WTC11 (cell line): ENCODE measurements around the gene ECHDC3. TPM values are rescaled to one million over a fixed set of nuclear protein-coding genes. Genes with fewer than 3 reads are reported as not detected.

Source experiments
- ATAC-seq: fragments of 200-7000 bp; cut with Tn5 transposase; 2 replicates; pipeline ENCODE4 v1.10.0; 2021; ENCODE audit warnings: mild to moderate bottlenecking, moderate library complexity
- CTCF ChIA-PET: fragments of 300-600 bp; sonication (Branson Sonifier 250); formaldehyde crosslinking; loops from one replicate; lab custom pipeline; 2021; ENCODE audit warnings: antibody characterized with exemption; lab: Charles Lee
- POLR2A ChIA-PET: fragments of 350-600 bp; sonication (Branson Sonifier 250); formaldehyde crosslinking; loops from one replicate; lab custom pipeline; 2021; ENCODE audit warnings: antibody characterized with exemption; lab: Charles Lee
- DNase-seq: peaks from one replicate; pipeline ENCODE4 v3.0.0; 2021; ENCODE audit warnings: low spot score
- H3K27ac Mint-ChIP-seq: 2 replicates; pipeline ENCODE4 v1.8.0; 2021; ENCODE audit warnings: mixed read lengths
- H3K27me3 Mint-ChIP-seq: 2 replicates; pipeline ENCODE4 v1.8.0; 2021; ENCODE audit warnings: low read depth, mild to moderate bottlenecking, moderate library complexity, mixed read lengths
- H3K36me3 Mint-ChIP-seq: 2 replicates; pipeline ENCODE4 v1.8.0; 2021; ENCODE audit warnings: mixed read lengths
- H3K4me1 Mint-ChIP-seq: 2 replicates; pipeline ENCODE4 v1.8.0; 2022; ENCODE audit warnings: mixed read lengths
- H3K4me3 Mint-ChIP-seq: 2 replicates; pipeline ENCODE4 v1.8.0; 2021; ENCODE audit warnings: mild to moderate bottlenecking, moderate library complexity, mixed read lengths
- H3K9me3 Mint-ChIP-seq: 2 replicates; pipeline ENCODE4 v1.8.0; 2021; ENCODE audit warnings: mixed read lengths
- EMX1 ChIP-seq: fragments of 250-450 bp; sonication (Bioruptor Pico); IDR thresholded peaks from 2 replicates; pipeline ENCODE4 v1.8.0; 2021; ENCODE audit warnings: mild to moderate bottlenecking
- ERG ChIP-seq: fragments of 250-450 bp; sonication (Bioruptor Pico); IDR thresholded peaks from 2 replicates; pipeline ENCODE4 v1.8.0; 2021; ENCODE audit warnings: mild to moderate bottlenecking
- HMGA2 ChIP-seq: fragments of 250-450 bp; sonication (Bioruptor Pico); IDR thresholded peaks from 2 replicates; pipeline ENCODE4 v1.4.0; 2021; ENCODE audit warnings: mild to moderate bottlenecking, moderate library complexity
- MLX ChIP-seq: sonication (generic); formaldehyde crosslinking; IDR thresholded peaks from 2 replicates; pipeline ENCODE4 v1.8.1; 2023; ENCODE audit warnings: mild to moderate bottlenecking, missing genetic modification reagents, moderate library complexity
- MXD4 ChIP-seq: fragments of 250-450 bp; sonication (Bioruptor Pico); IDR thresholded peaks from 2 replicates; pipeline ENCODE4 v1.8.0; 2021; ENCODE audit warnings: mild to moderate bottlenecking, moderate library complexity, borderline replicate concordance
- NFE2L1 ChIP-seq: sonication (generic); formaldehyde crosslinking; IDR thresholded peaks from 2 replicates; pipeline ENCODE4 v1.8.1; 2023; ENCODE audit warnings: missing genetic modification reagents
- NR1H2 ChIP-seq: sonication (generic); formaldehyde crosslinking; IDR thresholded peaks from 2 replicates; pipeline ENCODE4 v1.9.0; 2021; ENCODE audit warnings: mild to moderate bottlenecking, moderate library complexity, missing genetic modification reagents
- RELA ChIP-seq: sonication (generic); formaldehyde crosslinking; IDR thresholded peaks from 2 replicates; pipeline ENCODE4 v1.8.1; 2022; ENCODE audit warnings: missing genetic modification reagents, mild to moderate bottlenecking, borderline replicate concordance
- TP53 ChIP-seq: sonication (generic); formaldehyde crosslinking; IDR thresholded peaks from 2 replicates; pipeline ENCODE4 v1.8.1; 2023; ENCODE audit warnings: mild to moderate bottlenecking, missing genetic modification reagents
- USF2 ChIP-seq: sonication (generic); formaldehyde crosslinking; IDR thresholded peaks from 2 replicates; pipeline ENCODE4 v1.8.1; 2023; ENCODE audit warnings: mild to moderate bottlenecking, missing genetic modification reagents, moderate library complexity
- ZBTB43 ChIP-seq: sonication (generic); formaldehyde crosslinking; IDR thresholded peaks from 2 replicates; pipeline ENCODE4 v1.8.1; 2023; ENCODE audit warnings: mild to moderate bottlenecking, missing genetic modification reagents
- ZNF121 ChIP-seq: sonication (generic); formaldehyde crosslinking; IDR thresholded peaks from 2 replicates; pipeline ENCODE4 v1.8.0; 2023; ENCODE audit warnings: missing genetic modification reagents
- ZNF281 ChIP-seq: sonication (generic); formaldehyde crosslinking; IDR thresholded peaks from 2 replicates; pipeline ENCODE4 v1.8.0; 2023; ENCODE audit warnings: mild to moderate bottlenecking, missing genetic modification reagents
- ZNF425 ChIP-seq: fragments of 250-450 bp; sonication (Bioruptor Pico); conservative IDR thresholded peaks from 2 replicates; pipeline ENCODE4 v1.9.0; 2021; ENCODE audit warnings: mild to moderate bottlenecking
- total RNA-seq: library from RNA; stranded (reverse); gene quantifications from 3 replicates; pipeline ENCODE4 v1.2.3, GENCODE V29; 2021
- TF ChIP-seq, protein P1 (sequence below): sonication (generic); formaldehyde crosslinking; IDR thresholded peaks from 2 replicates; pipeline ENCODE4 v1.8.1; 2022; ENCODE audit warnings: low read depth, mild to moderate bottlenecking, moderate library complexity, missing genetic modification reagents, borderline replicate concordance

The ECHDC3 gene
- total RNA-seq, 1 experiment from 2014 or later: 17.1 TPM

DNA sequence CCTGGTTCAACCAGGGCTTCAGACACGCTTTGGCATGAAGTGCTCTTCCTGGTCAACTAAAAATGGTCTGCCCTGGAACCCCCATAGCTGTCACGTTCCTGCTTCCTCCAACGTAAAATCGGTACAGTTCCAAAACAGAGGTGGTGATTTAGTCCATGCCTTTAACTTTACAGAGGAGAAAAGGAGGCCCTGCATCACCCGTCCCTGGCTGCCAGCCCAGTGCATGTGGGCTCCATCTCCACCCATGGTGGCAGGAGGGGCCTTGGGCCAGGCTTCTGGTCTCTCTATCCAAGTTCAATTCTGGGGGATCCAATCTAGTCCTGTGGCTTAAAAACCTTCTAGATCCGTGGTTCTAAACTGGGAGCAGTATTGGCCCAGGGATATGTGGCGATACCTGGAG is 18.7 kb downstream of the ECHDC3 start:
- TF ChIP-seq MLX (CRISPR knock-in tag): no peak
- TF ChIP-seq ZNF425: no peak
- Mint-ChIP-seq H3K4me3 (no peak overlapping the region), H3K27ac (no peak overlapping the region), H3K36me3 (0 out of 2 replicates have a peak, but pooled peaks cover under 1% of the 10 kb centered on the region), H3K27me3 (no peaks in the 10 kb centered on the region), H3K4me1 (0 out of 2 replicates have a peak, but pooled peaks cover 4% of the 10 kb centered on the region), H3K9me3 (no peaks in the 10 kb centered on the region)
- no peak for DNase-seq
- ChIA-PET CTCF (interaction anchor here (0.5 to 1.7 kb wide), 3 partner anchors 23 to 246 kb away, joined by 3 to 4 read pairs (median 3); no protein-coding TSS in a partner anchor), POLR2A (no interaction called here)
- no peak for ATAC-seq

DNA sequence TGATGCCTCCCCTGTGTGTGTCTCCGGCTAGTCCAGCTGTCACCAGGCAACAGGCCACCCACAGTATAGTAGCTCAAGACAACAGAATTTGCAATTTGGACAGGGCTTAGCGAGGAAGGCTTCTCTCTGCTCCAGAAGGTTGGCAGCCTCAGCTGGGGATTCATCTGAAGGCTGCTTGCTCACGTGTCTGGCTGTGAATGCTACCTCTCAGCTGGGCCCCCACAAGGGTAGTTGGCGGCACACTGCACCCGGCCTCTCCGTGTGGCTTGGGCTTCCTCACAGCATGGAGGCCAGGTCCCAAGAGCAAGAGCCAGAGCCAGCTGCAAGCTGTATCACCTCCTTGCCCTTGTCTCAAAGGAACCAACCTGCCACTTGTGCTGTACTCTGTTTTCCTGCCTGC is 19.2 kb downstream of the ECHDC3 start:
- Mint-ChIP-seq H3K36me3 (no peaks in the 10 kb centered on the region), H3K4me1 (0 out of 2 replicates have a peak, but pooled peaks cover 4% of the 10 kb centered on the region), H3K9me3 (no peaks in the 10 kb centered on the region), H3K4me3 (no peak overlapping the region), H3K27ac (no peak overlapping the region), H3K27me3 (no peaks in the 10 kb centered on the region)
- DNase-seq (no peak), ATAC-seq (no peak)
- CTCF ChIA-PET: interaction anchor here (1.7 kb wide), 1 partner anchor 246 kb away, joined by 4 read pairs; no protein-coding TSS in a partner anchor
- POLR2A ChIA-PET: no interaction called here
- TF ChIP-seq ZNF281 (CRISPR knock-in tag): no peak

DNA sequence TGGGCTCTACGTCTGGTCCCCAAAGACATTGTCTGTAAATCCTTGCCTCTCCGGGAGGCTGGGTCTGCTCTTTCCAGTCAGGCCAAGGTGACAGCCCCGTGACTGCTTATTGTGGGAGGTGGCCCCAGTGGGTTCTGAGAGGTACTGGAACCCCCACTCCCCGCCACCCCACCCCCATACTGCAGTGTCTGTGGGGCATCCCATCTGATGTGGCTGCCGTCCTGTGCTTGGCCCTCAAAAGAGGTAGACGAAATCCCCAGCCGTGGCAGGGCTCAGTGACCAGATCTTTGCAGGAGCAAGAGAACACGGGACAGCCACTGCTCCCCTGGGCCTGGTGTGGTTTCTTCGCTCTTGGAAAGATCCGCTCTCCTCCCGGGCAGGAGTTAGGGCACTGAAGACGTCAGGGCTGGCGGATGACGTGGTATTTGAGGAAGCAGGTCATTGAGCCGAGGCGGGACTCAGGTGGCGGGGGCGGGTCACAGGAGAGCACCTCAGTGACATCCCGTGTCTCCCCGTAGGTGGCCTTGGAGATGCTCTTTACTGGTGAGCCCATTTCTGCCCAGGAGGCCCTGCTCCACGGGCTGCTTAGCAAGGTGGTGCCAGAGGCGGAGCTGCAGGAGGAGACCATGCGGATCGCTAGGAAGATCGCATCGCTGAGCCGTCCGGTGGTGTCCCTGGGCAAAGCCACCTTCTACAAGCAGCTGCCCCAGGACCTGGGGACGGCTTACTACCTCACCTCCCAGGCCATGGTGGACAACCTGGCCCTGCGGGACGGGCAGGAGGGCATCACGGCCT is 20.7 kb downstream of the ECHDC3 start:
- no peaks in the 10 kb centered on the region for H3K27me3 Mint-ChIP-seq
- no peaks in the 10 kb centered on the region for H3K4me1 Mint-ChIP-seq
- ChIA-PET CTCF (no interaction called here), POLR2A (no interaction called here)
- no peak for TF ChIP-seq TP53 (CRISPR knock-in tag)
- no peak for TF ChIP-seq HMGA2 (CRISPR knock-in tag)
- TF ChIP-seq MXD4 (CRISPR knock-in tag): no peak
- TF ChIP-seq, protein P1, sequence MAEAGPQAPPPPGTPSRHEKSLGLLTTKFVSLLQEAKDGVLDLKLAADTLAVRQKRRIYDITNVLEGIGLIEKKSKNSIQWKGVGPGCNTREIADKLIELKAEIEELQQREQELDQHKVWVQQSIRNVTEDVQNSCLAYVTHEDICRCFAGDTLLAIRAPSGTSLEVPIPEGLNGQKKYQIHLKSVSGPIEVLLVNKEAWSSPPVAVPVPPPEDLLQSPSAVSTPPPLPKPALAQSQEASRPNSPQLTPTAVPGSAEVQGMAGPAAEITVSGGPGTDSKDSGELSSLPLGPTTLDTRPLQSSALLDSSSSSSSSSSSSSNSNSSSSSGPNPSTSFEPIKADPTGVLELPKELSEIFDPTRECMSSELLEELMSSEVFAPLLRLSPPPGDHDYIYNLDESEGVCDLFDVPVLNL (CRISPR knock-in tag): no peak
- TF ChIP-seq USF2 (CRISPR knock-in tag): no peak
- TF ChIP-seq NFE2L1 (CRISPR knock-in tag): no peak
- TF ChIP-seq ERG (CRISPR knock-in tag): no peak
- TF ChIP-seq RELA (CRISPR knock-in tag): no peak
- no peak for TF ChIP-seq MLX (CRISPR knock-in tag)
- no peak for TF ChIP-seq NR1H2 (CRISPR knock-in tag)
- no peak for TF ChIP-seq EMX1
- TF ChIP-seq ZBTB43: no peak
- no peak for TF ChIP-seq ZNF121 (CRISPR knock-in tag)
- H3K27ac Mint-ChIP-seq: no peak overlapping the region
- H3K36me3 Mint-ChIP-seq: no peaks in the 10 kb centered on the region
- DNase-seq (no peak), ATAC-seq (no peak)
- no peak overlapping the region for H3K4me3 Mint-ChIP-seq
- H3K9me3 Mint-ChIP-seq: no peaks in the 10 kb centered on the region
